NCI-H774 (cell line): ENCODE measurements around the gene CATSPERD.
"Not testable (repeated sequence)": the region's sequence is repeated elsewhere in the genome, so short reads cannot be mapped to it uniquely, and the experiment has no call there.

Experiments used
- DNase-seq: peaks from one replicate; lab custom pipeline; 2025; lab: John Stamatoyannopoulos, UW

CATSPERD gene

GRCh38 chr19:5742051-5742450 is 21.6 kb downstream of the CATSPERD start:
- DNase-seq: no peak

DNA sequence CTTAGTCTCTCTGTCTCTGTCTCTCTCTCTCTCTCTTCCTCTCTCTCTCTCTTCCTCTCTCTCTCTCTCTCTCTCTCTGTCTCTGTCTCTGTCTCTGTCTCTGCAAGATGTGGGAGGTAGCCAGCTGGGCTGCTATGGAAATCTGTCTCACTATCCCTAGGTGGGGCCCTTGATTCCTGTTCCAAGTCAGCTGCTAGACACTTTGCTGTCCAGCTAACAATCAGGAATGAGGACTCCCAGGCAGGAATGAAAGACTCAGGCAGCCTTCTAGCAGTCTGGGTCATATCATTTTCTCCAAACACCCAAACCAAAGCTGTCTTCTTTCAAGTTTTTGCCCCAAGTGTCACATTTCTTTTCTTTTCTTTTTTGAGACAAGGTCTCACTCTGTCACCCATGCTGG is 23.2 kb downstream of the CATSPERD start:
- no peak for DNase-seq

DNA sequence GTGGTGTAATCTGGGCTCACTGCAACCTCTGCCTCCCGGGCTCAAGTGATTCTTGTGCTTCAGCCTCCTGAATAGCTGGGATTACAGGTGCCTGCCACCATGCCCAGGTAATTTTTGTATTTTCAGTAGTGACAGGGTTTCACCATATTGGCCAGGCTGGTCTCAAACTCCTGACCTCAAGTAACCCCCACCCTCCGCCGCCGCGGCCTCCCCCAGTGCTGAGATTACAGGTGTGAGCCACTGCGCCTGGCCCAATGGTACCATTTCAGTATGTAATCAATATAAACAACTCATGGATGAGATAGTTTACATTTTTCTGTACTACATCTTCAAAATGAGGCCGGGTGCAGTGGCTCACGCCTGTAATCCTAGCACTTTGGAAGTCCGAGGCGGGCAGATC is 24.6 kb downstream of the CATSPERD start:
- not testable (repeated sequence) for DNase-seq

- DNase-seq: not testable (repeated sequence)
Measured at GRCh38 chr19:5748920-5749319, 28.5 kb downstream of the CATSPERD start.

DNA sequence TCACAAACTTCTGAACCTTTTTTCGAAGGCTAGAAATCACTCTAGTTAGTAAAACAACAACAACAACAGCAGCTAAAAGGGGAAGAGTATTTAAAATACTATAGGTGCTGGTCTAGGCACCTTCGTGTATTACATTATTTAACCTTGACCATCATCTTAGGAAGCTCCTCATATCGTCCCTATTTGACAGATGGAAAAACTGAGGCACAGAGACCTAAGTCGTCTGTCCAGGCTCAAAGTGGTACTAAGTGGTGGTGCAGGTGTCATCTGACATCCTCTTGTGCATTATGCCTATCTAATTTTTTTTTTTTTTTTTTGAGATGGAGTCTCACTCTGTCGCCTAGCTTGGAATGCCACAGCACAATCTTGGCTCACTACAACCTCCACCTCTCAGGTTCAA is 29.1 kb downstream of the CATSPERD start:
- DNase-seq: no peak

DNA sequence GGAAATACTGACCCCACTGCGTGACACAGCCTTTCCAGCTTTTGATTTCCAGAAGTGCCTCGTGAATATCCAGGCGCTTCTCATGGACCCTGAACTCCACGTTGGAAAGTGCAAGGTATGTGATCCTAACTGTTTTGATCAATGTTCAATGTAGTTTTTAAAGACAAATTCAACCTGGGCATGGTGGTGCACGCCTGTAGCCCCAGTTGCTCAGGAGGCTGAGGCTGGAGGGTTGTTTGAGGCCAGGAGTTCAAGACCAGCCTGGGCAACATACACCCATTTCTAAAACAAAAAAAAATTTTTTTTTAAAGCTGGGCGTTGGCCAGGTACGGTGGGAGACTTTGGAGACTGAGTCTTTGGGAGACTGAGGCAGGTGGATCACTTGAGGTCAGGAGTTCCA is 31.3 kb downstream of the CATSPERD start:
- DNase-seq: no peak

DNA sequence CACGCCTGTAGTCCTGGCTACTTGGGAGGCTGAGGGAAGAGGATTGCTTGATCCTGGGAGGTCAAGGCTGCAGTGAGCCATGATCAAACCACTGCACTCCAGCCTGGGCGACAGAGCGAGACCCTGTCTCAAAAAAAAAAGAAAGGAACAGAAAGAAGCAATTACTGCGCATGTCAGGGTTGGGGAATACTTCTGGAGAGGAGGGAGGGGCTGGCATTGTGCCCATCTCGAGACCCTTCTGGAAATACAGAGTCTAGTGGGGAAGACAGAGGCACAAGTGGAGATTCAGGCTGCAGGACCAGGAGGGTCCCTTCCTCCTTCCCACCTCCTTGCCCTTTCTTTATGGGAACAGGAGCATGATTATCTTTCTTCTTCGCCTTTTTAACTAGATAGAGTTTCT is 33.3 kb downstream of the CATSPERD start:
- no peak for DNase-seq

DNA sequence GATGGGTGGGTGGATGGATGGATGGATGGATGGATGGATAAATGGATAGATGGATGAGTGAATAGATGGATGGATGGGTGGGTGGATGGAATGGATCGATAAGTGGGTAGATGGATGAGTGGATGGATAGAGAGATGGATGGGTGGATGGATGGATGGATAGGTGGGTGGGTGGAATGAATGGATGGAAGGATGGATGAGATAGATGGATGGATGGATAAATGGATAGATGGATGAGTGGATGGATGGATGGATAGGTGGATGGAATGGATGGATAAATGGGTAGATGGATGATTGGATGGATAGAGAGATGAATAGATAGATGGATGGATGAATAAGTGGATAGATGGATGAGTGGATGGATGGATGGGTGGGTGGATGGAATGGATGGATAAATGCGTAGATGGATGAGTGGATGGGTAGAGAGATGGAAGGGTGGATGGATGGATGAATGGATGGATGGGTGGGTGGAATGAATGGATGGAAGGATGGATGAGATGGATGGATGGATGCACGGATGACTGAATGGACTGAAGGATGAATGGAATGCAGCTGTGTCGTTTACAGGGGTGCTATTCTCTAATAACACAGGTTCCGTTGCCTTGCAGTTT is 42.3 kb downstream of the CATSPERD start:
- DNase-seq: no peak

- no peak for DNase-seq
Measured at GRCh38 chr19:5765220-5765619, 44.8 kb downstream of the CATSPERD start.

DNA sequence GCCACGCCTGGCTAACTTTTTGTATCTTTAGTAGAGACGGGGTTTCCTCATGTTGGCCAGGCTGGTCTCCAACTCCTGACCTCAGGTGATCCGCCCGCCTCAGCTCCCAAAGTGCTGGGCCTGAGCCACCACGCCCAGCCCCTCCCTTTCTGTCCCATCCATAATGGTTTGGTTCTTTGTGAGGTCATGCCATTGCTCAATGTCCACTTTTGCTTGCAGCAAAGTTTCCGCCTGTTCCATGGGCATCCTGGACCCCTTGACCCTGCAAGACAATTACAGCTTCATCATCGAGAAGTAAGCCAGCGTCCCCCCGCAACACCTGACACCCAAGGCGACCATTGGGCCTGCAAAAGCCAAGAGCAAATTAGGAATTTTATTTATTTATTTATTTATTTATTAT is 47.5 kb downstream of the CATSPERD start:
- DNase-seq: no peak

- no peak for DNase-seq
Measured at GRCh38 chr19:5772416-5772815, 52.0 kb downstream of the CATSPERD start.

- no peak for DNase-seq
Measured at GRCh38 chr19:5773276-5773675, 52.8 kb downstream of the CATSPERD start.

DNA sequence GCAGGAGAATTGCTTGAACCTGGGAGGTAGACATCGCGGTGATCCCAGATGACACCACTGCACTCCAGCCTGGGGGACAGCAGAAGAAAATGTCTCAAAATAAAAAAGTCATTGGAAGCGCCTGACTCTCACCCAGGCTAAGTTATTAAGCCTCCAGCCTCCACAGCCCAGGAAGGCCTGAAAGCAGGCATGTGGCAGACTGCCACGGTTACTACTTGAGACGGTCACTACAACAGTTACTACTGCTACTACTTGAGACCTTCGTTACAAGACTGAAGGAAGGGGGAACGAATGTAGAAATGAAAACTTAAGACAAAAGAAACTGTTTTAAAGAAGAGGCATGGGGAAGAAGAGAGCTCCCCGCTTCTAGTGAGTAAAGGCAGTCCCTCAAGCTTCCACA is 54.5 kb downstream of the CATSPERD start:
- no peak for DNase-seq

GRCh38 chr19:5775668-5776309 is 55.4 kb downstream of the CATSPERD start:
- no peak for DNase-seq

DNA sequence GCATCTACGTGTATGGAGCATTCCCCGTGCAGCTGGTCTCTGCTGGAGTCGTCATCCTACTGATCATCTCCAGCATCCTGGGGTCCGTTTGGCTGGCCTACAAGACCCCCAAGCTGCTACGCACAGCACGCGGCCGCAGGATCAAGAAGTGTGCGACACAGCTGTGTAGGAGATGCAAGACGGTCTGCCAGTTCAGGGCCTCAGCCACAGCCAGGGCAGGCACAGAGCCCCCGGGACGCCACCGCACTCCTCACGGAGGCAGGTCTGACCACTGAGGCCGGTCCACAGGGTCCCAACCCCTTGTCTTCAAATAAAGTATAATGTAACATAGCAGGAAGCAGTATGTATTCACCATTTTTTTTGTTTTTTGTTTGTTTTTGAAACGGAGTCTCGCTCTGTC is 58.0 kb downstream of the CATSPERD start:
- DNase-seq: no peak

DNA sequence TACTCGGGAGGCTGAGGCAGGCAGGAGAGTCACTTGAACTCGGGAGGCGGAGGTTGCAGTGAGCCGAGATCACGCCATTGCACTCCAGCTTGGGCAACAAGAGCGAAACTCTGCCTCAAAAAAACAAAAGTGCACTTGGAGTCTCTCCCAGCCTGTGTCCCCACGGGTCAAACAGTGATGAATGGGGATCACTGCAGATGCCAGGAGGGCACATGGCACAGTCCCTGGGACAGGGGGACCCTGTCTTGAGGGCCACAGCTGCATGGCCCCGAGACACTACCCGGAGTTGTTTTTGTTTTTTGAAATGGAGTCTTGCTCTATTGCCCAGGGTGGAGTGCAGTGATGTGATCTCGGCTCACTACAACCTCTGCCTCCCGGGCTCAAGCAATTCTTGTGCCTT is 60.5 kb downstream of the CATSPERD start:
- not testable (repeated sequence) for DNase-seq

- no peak for DNase-seq
Measured at GRCh38 chr19:5782322-5782721, 61.9 kb downstream of the CATSPERD start.

GRCh38 chr19:5782945-5783919 is 62.8 kb downstream of the CATSPERD start:
- DNase-seq: no peak

- DNase-seq: no peak
Measured at GRCh38 chr19:5784581-5785147, 64.2 kb downstream of the CATSPERD start, which contains the start of gene PRR22. PRR22 (minus strand) TSS chr19:5784746; CDS start chr19:5784660, 86 bp downstream.

GRCh38 chr19:5785423-5785822 is 65.0 kb downstream of the CATSPERD start:
- no peak for DNase-seq

DNA sequence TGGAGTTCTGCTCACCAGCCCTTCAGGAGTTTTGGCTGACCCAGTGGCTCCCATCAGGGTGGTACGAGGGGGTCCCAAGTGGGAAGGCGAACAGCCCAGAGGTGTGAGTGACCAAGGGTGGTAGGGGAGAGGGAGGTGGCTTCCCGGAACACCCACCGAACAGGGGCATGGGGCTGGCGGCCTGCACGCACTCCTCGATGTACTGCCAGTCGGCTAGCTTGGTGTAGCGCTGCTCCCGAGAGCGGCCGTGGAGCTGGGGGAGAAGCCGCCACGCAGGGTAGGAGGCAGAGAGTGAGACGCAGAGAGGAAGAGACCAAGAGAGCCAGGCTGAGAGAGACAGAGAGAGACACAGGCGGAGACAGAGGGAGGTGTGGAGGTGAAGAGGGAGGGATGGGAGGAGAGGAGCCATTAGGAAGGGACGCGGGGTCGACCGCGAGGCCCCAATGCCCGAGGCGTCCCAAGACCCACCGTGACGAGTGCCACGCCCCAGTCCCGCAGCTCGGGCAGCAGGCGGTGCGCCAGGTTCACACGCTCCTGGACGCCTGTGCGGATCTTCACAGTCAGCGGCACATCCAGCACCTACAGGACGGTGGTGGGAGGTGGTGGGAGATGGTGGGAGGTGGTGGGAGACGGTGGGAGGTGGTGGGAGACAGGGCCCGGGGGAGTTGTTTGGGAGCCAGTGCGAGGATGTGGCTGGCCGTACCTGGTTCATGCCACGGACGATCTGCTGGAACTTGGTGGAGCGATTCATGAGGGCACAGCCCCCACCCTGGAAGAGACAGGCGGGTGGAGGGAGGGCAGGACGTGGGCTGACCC is 66.4 kb downstream of the CATSPERD start:
- DNase-seq: no peak
